HepG2 (cell line): ENCODE data around the gene UQCC2. TPM values are rescaled to one million over a fixed set of nuclear protein-coding genes. Genes with fewer than 3 reads are reported as not detected.
A peak's percentile ranks its signal among the peaks of the same experiment; 100 is the strongest.

Source experiments
- CTCF ChIP-seq: sonication (generic); formaldehyde crosslinking; IDR thresholded peaks from 2 replicates; pipeline ENCODE4 v1.5.0; 2020; ENCODE audit warnings: mild to moderate bottlenecking, missing genetic modification reagents, moderate library complexity
- ELF3 ChIP-seq: IDR thresholded peaks from 2 replicates; pipeline ENCODE4 v1.6.1; 2016; ENCODE audit warnings: missing genetic modification reagents, missing compliant biosample characterization
- FOSL2 ChIP-seq: sonication (generic); formaldehyde crosslinking; IDR thresholded peaks from 2 replicates; pipeline ENCODE4 v1.4.0; 2020; ENCODE audit warnings: missing genetic modification reagents
- PATZ1 ChIP-seq: sonication (generic); formaldehyde crosslinking; IDR thresholded peaks from 2 replicates; pipeline ENCODE4 v1.4.0; 2020; ENCODE audit warnings: missing genetic modification reagents
- UBTF ChIP-seq: sonication (generic); formaldehyde crosslinking; IDR thresholded peaks from 2 replicates; pipeline ENCODE4 v1.4.0; 2020; ENCODE audit warnings: mild to moderate bottlenecking, missing genetic modification reagents
- ZBTB33 ChIP-seq: sonication (generic); formaldehyde crosslinking; IDR thresholded peaks from 2 replicates; pipeline ENCODE4 v1.4.0; 2020; ENCODE audit warnings: missing genetic modification reagents
- ZNF253 ChIP-seq: sonication (generic); formaldehyde crosslinking; IDR thresholded peaks from 2 replicates; pipeline ENCODE4 v1.8.0; 2022; ENCODE audit warnings: mild to moderate bottlenecking, missing genetic modification reagents, borderline replicate concordance
- ZNF841 ChIP-seq: sonication (generic); formaldehyde crosslinking; IDR thresholded peaks from 2 replicates; pipeline ENCODE4 v1.8.1; 2023; ENCODE audit warnings: missing genetic modification reagents, borderline replicate concordance
- polyA plus RNA-seq, 8 experiments: library from polyadenylated mRNA; depleted of rRNA in 3 of 8; stranded (reverse) in 7 of 8; unstranded in 1 of 8; fragments of >200 nt; fragmentation: Illumina TruSeq in 4 of 8; extraction: Trizol in 4 of 8; gene quantifications; 2 replicates each; pipeline versions ENCODE4 v1.2.1 to v1.2.3, GENCODE V29; 2011 to 2016; ENCODE audit warnings: low read depth in 4 of 8, missing spikeins in 1 of 8, mixed read lengths in 1 of 8; ENCODE audit not compliant: insufficient read depth in 1 of 8
- total RNA-seq, 5 experiments: library from RNA; depleted of rRNA; stranded (reverse); fragments of >200 nt; fragmentation: Illumina TruSeq; extraction: Trizol; gene quantifications; 2 replicates each; pipeline ENCODE4 v1.2.3, GENCODE V29; 2016; ENCODE audit warnings: low read depth in 1 of 5

Gene UQCC2
- total and polyA plus RNA-seq, 2 of the 13 experiments (the other 11 are each of a cell fraction or from before 2014, with no cell fraction given): 82.4 to 238 TPM

GRCh38 chr6:33672808-33673207 lies 38.7 kb downstream of the UQCC2 start (continued):
- TF ChIP-seq CTCF (CRISPR knock-in tag): peak; percentile 81
- peak; percentile 92 for TF ChIP-seq FOSL2 (CRISPR knock-in tag)
- TF ChIP-seq ZBTB33 (CRISPR knock-in tag): peak; percentile 44; the same call in 1 of the 2 replicates
- no peak for TF ChIP-seq ZNF841 (CRISPR knock-in tag)
- peak; percentile 29; the same call in 1 of the 2 replicates for TF ChIP-seq PATZ1 (CRISPR knock-in tag)
- TF ChIP-seq ELF3 (CRISPR knock-in tag): peak; percentile 41; the same call in 1 of the 2 replicates
- 0 out of 2 replicates have a peak, but pooled peaks have one; percentile 34 for TF ChIP-seq UBTF (CRISPR knock-in tag)
- TF ChIP-seq ZNF253 (CRISPR knock-in tag): no peak
